Sigmoid colon (tissue), 4 donors: ENCODE measurements around the gene TUG1.

Experiments
- POLR2A ChIP-seq, 2 donors: fragments of 450-650 bp; IDR thresholded peaks; one replicate each; pipeline ENCODE4 v1.6.1; 2016; ENCODE audit warnings: antibody characterized with exemption in 2 of 2, mild to moderate bottlenecking in 2 of 2, moderate library complexity in 2 of 2
- POLR2AphosphoS5 ChIP-seq, 4 donors: sonication (generic); formaldehyde crosslinking; IDR thresholded peaks; one replicate each; pipeline ENCODE4 v1.6.1; 2017; ENCODE audit warnings: antibody characterized with exemption in 4 of 4
- TF ChIP-seq, protein P1 (sequence below), 4 experiments: fragments of 450-650 bp in 3 of 4; fragments of 200-600 bp in 1 of 4; IDR thresholded peaks; one replicate each; pipeline ENCODE4 v1.5.1; 2016 to 2019; ENCODE audit warnings: antibody characterized with exemption in 4 of 4, mild to moderate bottlenecking in 3 of 4, moderate library complexity in 2 of 4

DNA sequence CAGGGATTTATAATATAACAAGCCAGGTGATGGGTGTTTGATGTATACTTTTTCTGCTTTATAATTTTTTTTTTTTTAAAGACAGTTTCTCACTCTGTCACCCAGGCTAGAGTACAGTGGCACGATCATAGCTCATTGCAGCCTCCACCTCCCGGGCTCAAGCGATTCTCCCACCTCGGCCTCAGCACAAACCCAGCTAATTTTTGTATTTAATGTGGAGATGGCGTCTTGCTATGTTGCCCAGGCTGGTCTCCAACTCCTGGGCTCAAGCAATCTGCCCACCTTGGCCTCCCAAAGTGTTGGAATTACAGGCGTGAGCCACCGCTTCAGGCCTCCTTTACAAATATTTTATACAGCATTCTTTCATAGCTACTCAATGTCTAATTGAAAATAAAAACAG lies 49.1 kb upstream of the TUG1 start:
- TF ChIP-seq, protein P1, sequence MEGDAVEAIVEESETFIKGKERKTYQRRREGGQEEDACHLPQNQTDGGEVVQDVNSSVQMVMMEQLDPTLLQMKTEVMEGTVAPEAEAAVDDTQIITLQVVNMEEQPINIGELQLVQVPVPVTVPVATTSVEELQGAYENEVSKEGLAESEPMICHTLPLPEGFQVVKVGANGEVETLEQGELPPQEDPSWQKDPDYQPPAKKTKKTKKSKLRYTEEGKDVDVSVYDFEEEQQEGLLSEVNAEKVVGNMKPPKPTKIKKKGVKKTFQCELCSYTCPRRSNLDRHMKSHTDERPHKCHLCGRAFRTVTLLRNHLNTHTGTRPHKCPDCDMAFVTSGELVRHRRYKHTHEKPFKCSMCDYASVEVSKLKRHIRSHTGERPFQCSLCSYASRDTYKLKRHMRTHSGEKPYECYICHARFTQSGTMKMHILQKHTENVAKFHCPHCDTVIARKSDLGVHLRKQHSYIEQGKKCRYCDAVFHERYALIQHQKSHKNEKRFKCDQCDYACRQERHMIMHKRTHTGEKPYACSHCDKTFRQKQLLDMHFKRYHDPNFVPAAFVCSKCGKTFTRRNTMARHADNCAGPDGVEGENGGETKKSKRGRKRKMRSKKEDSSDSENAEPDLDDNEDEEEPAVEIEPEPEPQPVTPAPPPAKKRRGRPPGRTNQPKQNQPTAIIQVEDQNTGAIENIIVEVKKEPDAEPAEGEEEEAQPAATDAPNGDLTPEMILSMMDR (IDR thresholded peaks at IDR 0.05) = no peak
- TF ChIP-seq POLR2A (IDR thresholded peaks at IDR 0.05) (no peak), POLR2AphosphoS5 (IDR thresholded peaks at IDR 0.05) (no peak)
